Activated CD4-positive, CD25-positive, alpha-beta regulatory T cell treated with anti-CD3 and anti-CD28 coated beads, Interleukin-2, amount 50 U/mL, for 24 hours (primary cell): ENCODE results near the gene CDC14B.
"Not testable (repeated sequence)": the region's sequence is repeated elsewhere in the genome, so short reads cannot be mapped to it uniquely, and the experiment has no call there.

ENCODE experiments used
- ATAC-seq, 2 donors: fragments of 150-1000 bp; cut with Tn5 transposase; one replicate each; pipeline ENCODE4 v1.10.0; 2021; ENCODE audit warnings: mild to moderate bottlenecking in 1 of 2, moderate library complexity in 1 of 2

The CDC14B gene

GRCh38 chr9:96585426-96585825, 34.2 kb downstream of the CDC14B start:
- ATAC-seq: no peak

GRCh38 chr9:96582199-96582598, 37.4 kb downstream of the CDC14B start:
- not testable (repeated sequence) for ATAC-seq

GRCh38 chr9:96581786-96582185, 37.9 kb downstream of the CDC14B start:
- no peak for ATAC-seq

- no peak for ATAC-seq
Observed at GRCh38 chr9:96581301-96581700, 38.3 kb downstream of the CDC14B start.

- no peak for ATAC-seq
Observed at GRCh38 chr9:96574931-96575351, 44.7 kb downstream of the CDC14B start.

- ATAC-seq: no peak
Observed at GRCh38 chr9:96574455-96574854, 45.2 kb downstream of the CDC14B start.

- peak; percentile 33 to 53 for ATAC-seq
Observed at GRCh38 chr9:96567203-96567700, 52.4 kb downstream of the CDC14B start.

- ATAC-seq: peak; percentile 80 to 82
Observed at GRCh38 chr9:96566498-96567202, 53.0 kb downstream of the CDC14B start.

- no peak for ATAC-seq
Observed at GRCh38 chr9:96565671-96566497, 53.8 kb downstream of the CDC14B start.

GRCh38 chr9:96564217-96564616, 55.4 kb downstream of the CDC14B start:
- ATAC-seq: no peak

GRCh38 chr9:96559339-96559943, 60.2 kb downstream of the CDC14B start:
- ATAC-seq: no peak

- ATAC-seq: no peak
Observed at GRCh38 chr9:96557921-96558320, 61.7 kb downstream of the CDC14B start.

- ATAC-seq: no peak
Observed at GRCh38 chr9:96556701-96557461, 62.8 kb downstream of the CDC14B start.

GRCh38 chr9:96555567-96556386, 63.9 kb downstream of the CDC14B start:
- no peak for ATAC-seq

- no peak for ATAC-seq
Observed at GRCh38 chr9:96554801-96555566, 64.7 kb downstream of the CDC14B start.

GRCh38 chr9:96554326-96554725, 65.3 kb downstream of the CDC14B start:
- no peak for ATAC-seq

GRCh38 chr9:96553070-96553469, 66.6 kb downstream of the CDC14B start:
- ATAC-seq: no peak

GRCh38 chr9:96551403-96551802, 68.2 kb downstream of the CDC14B start:
- no peak for ATAC-seq

GRCh38 chr9:96550659-96551058, 69.0 kb downstream of the CDC14B start:
- ATAC-seq: no peak

- not testable (repeated sequence) for ATAC-seq
Observed at GRCh38 chr9:96543131-96543530, 76.5 kb downstream of the CDC14B start.

- no peak for ATAC-seq
Observed at GRCh38 chr9:96540106-96540505, 79.5 kb downstream of the CDC14B start.
